D341Med (cell line): ENCODE measurements around the gene SYDE1.

Source experiments
- DNase-seq: peaks from one replicate; pipeline ENCODE4 v3.0.0; 2012; ENCODE audit warnings: low spot score

The SYDE1 gene

DNA sequence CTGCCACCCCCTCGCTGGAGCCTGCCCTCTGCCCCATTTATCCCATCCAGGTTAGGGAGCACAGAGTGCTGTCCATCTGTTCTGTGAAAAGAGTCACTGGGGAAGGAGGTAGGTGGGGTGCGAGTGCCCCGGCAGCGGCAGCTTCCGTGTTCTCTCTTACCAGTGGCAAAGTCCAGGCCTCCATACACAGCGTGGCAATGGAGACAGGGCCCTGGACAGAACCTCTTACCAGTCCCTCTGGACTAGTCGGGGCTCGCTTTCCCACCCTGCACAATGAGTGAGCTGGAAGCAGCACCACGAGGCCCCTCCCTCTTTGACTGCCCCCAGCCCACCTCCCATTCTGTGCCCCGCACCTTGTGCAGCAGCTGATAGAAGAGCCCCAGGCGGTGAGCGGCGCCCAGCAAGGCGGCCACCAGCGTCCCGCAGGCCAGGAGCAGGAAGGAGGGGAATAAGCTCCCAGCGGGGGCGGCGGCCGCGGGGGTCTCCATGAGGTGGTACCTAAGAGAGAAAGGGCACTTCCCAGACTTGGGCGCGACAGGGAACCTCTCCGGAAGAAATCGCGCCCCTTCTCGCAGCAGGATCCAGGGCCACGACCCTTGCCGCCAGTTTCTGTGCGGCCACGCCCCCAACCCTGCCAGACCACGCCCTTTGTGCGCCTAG is 17.5 kb downstream of the SYDE1 start:
- peak; percentile 86 for DNase-seq

DNA sequence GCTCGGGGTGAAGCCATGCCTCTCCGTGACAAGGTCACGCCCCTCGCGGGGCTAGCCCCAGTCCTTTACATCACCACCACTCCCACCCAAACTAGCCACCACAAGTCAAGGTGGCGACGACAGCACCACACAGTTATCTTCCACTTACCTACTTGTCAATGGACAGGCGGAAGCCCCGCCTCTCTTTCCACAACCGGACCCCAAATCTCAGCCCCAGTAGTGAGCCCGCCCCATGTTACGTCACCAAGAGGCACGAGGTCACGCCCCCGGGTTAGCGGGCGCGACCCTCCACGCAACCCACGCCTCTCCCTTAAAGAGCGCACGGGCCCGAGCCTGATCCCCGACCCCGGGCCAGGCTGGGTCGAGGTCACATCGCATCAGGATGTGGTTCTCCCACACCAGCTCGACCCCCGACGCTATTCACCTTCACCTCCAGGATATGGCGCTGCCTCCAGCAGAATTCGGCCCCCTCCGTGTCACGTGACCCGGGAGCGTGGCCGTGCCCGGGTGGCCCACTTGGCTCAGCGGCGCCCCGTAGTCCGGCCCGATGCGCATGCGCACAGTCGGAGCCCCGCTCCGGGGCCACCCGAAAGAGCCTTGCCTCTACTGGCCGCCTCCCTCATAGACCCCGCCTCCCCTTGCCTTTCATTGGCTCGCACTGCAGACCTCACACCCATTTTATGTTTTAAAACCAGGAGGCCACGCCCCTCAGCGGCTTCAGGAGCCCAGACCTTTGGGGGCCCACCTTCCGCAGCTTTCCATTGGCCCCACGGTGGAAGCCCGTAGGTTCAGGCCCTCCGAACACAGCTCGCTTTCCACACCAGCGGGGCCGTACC is 18.2 kb downstream of the SYDE1 start:
- DNase-seq: peak; percentile 100

- no peak for DNase-seq
Measured at GRCh38 chr19:15126131-15126910, 19.1 kb downstream of the SYDE1 start.

- no peak for DNase-seq
Measured at GRCh38 chr19:15128162-15128770, 21.1 kb downstream of the SYDE1 start.

DNA sequence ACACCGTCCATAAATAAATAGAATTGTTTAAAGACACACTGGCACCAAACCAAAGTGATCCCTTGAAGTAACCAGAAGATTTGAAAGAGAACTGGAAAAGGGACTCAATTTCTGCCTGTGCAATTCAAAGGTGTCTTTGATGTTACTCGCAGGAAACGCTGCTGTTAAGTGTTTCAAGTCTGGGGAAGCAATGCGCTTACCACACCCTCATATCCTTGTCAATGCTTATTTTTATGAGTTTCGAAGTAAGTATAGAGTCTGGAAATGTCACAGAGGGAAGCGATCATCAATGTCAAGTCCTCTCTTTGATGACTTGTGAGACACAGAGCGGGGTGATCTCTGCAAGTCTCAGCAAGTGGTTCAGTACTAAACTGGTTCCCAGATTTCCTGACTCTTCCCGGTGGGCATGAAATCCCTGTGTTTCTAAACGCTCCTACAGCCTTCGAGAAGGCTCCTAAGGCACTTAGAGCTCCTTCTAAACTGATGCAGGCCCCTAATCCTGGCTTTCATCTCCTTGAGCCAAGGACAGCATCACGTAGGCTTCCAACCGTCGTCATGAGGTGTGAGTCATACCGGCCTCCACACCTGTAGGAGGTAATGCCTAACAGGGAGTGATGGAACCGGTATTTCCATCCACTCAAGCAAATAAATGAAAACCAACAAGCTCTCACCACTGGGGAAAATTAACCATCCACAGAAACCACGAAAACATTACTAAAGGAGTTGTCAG is 22.8 kb downstream of the SYDE1 start:
- DNase-seq: no peak

DNA sequence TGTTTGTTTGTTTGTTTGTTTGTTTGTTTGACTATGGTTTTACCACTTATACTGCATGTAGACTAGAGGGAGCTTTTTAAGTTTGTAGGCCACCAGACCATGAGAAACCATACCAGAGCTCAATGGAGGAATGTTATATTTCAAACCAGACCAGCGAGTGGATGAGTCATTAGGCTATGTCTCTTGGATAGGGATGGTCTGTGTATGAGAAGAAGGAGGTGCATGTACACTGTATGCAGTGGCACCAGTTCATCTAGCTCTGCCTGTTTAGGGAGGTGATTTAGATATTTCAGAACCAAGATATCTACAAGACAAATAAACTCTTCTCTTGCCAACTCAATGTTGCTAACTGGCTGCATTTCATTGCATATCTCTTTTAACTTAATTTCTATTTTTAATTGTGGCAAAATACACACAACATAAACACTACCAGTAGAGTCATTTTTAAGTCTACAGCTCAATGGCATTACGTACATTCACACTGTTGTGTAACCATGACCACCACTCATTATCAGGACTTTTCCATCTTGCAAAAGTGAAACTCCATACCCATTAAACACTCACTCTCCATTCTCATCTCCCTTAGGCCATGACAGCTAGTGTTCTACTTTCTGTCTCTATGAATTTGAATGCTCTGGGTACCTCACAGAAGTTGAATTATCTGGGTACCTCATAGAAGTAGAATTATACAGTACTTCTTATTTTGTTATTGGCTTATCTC is 29.2 kb downstream of the SYDE1 start:
- no peak for DNase-seq

DNA sequence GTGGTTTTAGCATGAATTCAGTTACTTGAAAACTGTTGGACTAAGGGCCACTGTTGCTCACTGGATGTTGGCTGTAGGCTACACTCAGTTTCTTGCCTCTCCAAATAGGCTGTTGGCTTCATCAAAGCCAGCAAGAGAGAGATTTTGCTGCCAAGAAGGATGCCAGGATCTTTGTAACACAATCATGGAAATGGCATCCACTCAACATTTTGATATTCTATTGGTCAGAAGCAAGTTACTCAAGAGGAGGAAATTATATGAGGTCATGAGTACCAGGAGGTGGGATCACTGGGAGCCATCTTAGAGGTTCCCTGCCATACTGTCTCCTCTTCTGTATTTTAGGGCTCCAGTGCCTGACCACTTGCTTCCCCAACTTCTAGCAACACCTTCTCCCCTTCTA is 30.6 kb downstream of the SYDE1 start:
- no peak for DNase-seq

GRCh38 chr19:15138427-15138826 is 31.2 kb downstream of the SYDE1 start:
- DNase-seq: no peak

GRCh38 chr19:15141143-15141542 is 33.9 kb downstream of the SYDE1 start:
- no peak for DNase-seq

DNA sequence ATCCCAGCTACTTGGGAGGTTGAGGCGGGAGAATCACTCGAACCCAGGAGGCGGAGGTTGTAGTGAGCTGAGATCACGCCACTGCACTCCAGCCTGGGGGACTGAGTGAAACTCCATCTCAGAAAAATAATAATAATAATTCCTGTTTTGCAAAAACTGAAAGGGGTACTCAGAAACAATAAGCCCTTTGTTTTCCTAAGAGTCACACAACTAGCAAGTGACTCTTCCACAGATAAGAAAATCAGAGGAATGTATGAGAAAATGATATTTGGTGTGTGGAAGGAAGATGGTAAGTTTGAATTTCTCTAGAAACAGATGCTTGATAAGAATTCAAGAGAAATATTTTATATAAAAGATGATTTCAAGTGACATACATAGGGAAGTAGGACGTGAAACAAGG is 35.1 kb downstream of the SYDE1 start:
- DNase-seq: no peak

- DNase-seq: no peak
Measured at GRCh38 chr19:15144046-15144646, 36.9 kb downstream of the SYDE1 start.

- no peak for DNase-seq
Measured at GRCh38 chr19:15147090-15147489, 39.9 kb downstream of the SYDE1 start.

DNA sequence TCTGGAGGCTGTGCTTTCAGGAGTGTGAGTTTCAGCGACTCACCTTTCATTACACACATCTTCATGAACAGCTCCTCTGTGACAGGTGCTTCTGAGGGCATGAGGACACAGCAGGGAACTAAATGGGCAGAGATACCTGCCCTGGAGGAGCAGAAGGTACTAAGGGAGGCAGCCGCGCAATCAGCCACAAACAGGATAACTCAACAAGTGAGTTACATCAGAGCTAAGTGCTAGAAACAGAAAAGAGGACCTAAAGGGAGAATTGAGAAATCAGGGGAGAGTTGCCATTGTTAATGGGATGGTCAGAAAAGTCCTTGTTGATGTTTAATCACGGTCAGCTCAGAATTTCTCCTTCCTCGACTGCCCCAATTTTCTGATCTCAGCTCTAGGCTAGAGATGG is 42.5 kb downstream of the SYDE1 start:
- DNase-seq: no peak

DNA sequence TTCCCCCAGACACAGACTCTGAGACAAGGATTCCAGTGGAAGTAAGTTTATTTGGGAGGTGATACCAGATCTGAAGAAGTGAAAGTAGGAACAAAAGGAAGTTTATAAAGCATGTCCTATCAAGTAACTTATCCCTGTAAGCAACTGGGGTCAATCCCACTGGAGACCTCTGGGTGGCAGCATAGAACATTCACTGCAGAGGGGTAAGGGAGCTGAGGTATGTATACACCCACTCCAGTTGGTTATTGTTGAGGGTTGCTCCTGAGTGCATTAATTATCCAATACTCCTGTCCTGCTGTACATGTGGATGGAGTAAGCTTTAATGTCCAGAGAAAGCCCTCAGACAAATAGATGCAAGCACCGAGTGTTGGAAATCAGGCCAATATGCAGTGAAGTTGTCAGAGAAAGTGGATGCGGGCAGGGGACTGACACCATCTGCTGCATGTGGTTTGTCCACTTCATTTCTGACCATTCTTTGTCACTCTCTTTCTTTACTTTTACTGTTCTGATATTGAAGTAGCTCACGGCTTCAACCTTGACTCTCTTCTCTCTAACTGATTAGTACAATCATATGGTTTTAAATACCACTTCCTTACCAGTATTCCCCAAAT is 46.9 kb downstream of the SYDE1 start:
- peak; percentile 58 for DNase-seq

- no peak for DNase-seq
Measured at GRCh38 chr19:15155296-15155695, 48.1 kb downstream of the SYDE1 start.

GRCh38 chr19:15156391-15156790 is 49.2 kb downstream of the SYDE1 start:
- DNase-seq: no peak

- no peak for DNase-seq
Measured at GRCh38 chr19:15159251-15159650, 52.0 kb downstream of the SYDE1 start.

- DNase-seq: peak; percentile 80
Measured at GRCh38 chr19:15161028-15161984, 54.1 kb downstream of the SYDE1 start.
